ENCODE measurements around the gene CADPS. TPM values are rescaled to one million over a fixed set of nuclear protein-coding genes. Genes with fewer than 3 reads are reported as not detected.

The CADPS gene
- total RNA-seq, 4 donors from 2014 or later = 2.2 to 6.9 TPM; not detected in 2

DNA sequence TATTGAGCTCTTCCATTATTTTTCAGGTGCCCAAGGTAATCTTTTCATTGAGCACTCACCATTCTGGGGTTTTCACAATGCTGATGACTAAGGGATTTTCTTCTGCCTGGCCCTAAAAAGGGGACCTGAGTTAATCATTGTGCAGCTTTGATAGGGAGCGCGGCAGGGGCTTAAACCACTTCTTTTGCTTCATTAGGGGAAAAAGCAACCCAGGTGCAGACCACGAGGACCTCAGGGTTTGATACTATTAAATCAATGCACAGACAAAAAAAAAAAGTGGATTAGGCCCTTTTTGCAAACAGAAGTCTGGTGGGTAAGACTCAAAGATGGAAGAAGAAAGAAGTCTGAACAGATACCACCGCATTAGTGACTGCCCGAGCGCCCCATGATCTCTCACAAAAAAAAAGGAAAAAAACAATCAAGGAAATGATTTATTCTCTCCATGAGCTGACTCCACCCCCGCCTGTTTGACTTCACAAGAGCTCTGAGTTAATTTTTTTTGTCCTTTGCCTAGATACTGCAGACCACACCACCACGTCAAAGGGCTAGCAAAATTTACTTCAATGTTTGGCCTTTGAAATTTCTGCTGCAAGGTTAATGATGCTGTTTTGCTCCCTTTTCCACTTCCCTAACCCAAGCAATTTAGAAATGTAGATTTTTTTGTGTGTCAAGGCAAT lies 423.9 kb downstream of the CADPS start:
- no peak overlapping the region for H3K4me3 ChIP-seq (ENCODE audit: low read depth, poor library complexity, severe bottlenecking)
- DNase-seq (ENCODE audit: low spot score in 2 of 2) = no peak
- intact Hi-C loops (cut with DNase I; ENCODE audit: low total_unique reads) = no loop called here
- 70 to 71% methylated on average over 8 of the region's 8 CpGs for WGBS, 2 donors
- TF ChIP-seq POLR2A (IDR thresholded peaks at IDR 0.05) = no peak
- TF ChIP-seq, protein P1, sequence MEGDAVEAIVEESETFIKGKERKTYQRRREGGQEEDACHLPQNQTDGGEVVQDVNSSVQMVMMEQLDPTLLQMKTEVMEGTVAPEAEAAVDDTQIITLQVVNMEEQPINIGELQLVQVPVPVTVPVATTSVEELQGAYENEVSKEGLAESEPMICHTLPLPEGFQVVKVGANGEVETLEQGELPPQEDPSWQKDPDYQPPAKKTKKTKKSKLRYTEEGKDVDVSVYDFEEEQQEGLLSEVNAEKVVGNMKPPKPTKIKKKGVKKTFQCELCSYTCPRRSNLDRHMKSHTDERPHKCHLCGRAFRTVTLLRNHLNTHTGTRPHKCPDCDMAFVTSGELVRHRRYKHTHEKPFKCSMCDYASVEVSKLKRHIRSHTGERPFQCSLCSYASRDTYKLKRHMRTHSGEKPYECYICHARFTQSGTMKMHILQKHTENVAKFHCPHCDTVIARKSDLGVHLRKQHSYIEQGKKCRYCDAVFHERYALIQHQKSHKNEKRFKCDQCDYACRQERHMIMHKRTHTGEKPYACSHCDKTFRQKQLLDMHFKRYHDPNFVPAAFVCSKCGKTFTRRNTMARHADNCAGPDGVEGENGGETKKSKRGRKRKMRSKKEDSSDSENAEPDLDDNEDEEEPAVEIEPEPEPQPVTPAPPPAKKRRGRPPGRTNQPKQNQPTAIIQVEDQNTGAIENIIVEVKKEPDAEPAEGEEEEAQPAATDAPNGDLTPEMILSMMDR (IDR thresholded peaks at IDR 0.05) = no peak

- WGBS, 2 donors = 78 to 85% methylated on average over 5 of the region's 5 CpGs
- intact Hi-C loops (cut with DNase I; ENCODE audit: low total_unique reads) = no loop called here
- TF ChIP-seq, protein P1 (IDR thresholded peaks at IDR 0.05) = no peak
- TF ChIP-seq POLR2A (IDR thresholded peaks at IDR 0.05) = no peak
- no peak overlapping the region for H3K4me3 ChIP-seq (ENCODE audit: low read depth, poor library complexity, severe bottlenecking)
- DNase-seq (ENCODE audit: low spot score in 2 of 2) = no peak
Observed at GRCh38 chr3:62446337-62446940, 428.8 kb downstream of the CADPS start.

- DNase-seq (ENCODE audit: low spot score in 2 of 2) = no peak
Observed at GRCh38 chr3:62445275-62445674, 429.9 kb downstream of the CADPS start.

DNA sequence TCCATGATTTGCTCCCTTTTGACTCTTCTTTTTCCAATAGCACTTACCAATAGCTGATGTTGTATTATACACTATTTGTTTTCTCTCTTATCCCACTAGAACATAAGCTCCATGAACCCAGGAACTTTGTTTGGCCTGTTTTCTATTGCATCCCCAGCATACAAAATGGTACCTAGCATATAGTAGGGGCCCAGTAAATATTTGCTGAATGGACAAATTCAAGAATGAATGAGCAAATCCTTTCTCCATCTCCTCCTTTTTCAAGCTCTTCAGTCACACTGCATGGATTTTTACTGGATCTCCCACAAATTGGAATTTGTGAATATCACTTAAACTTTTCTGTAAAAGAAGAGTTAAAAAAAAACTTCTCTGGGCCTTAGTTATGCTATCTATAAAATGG lies 435.2 kb downstream of the CADPS start:
- intact Hi-C loops (cut with DNase I; ENCODE audit: low total_unique reads) = no loop called here
- H3K4me3 ChIP-seq (ENCODE audit: low read depth, poor library complexity, severe bottlenecking) = no peak overlapping the region
- no peak for TF ChIP-seq POLR2A (IDR thresholded peaks at IDR 0.05)
- TF ChIP-seq, protein P1 (IDR thresholded peaks at IDR 0.05) = no peak
- DNase-seq (ENCODE audit: low spot score in 2 of 2) = no peak

More at GRCh38 chr3:62445275-62445674, 429.9 kb downstream of the CADPS start:
- TF ChIP-seq, protein P1 (IDR thresholded peaks at IDR 0.05) = no peak
- TF ChIP-seq POLR2A (IDR thresholded peaks at IDR 0.05) = no peak
- H3K4me3 ChIP-seq (ENCODE audit: low read depth, poor library complexity, severe bottlenecking) = no peak overlapping the region
- intact Hi-C loops (cut with DNase I; ENCODE audit: low total_unique reads) = no loop called here
- WGBS, 2 donors = 10 to 31% methylated on average over 1 of the region's 1 CpG

- no peak for DNase-seq (ENCODE audit: low spot score in 2 of 2)
- TF ChIP-seq, protein P1 (IDR thresholded peaks at IDR 0.05) = no peak
- no peak for TF ChIP-seq POLR2A (IDR thresholded peaks at IDR 0.05)
- WGBS, 2 donors = 61 to 69% methylated on average over 5 of the region's 5 CpGs
- intact Hi-C loops (cut with DNase I; ENCODE audit: low total_unique reads) = no loop called here
- H3K4me3 ChIP-seq (ENCODE audit: low read depth, poor library complexity, severe bottlenecking) = no peak overlapping the region
Observed at GRCh38 chr3:62439176-62439813, 435.9 kb downstream of the CADPS start.
